Measurements from ENCODE around the gene MUC5B. TPM values are rescaled to one million over a fixed set of nuclear protein-coding genes. Genes with fewer than 3 reads are reported as not detected.

The MUC5B gene
- total RNA-seq, 1 experiment from 2014 or later: 1.6 TPM

- no peak for ATAC-seq
- ChIA-PET CTCF (no interaction called here), POLR2A (no interaction called here)
- peaks cover 17% of the 10 kb centered on the region for H3K9me3 Mint-ChIP-seq
- no peak for DNase-seq (ENCODE audit: low spot score)
- no peak overlapping the region for H3K27ac Mint-ChIP-seq
- no peaks in the 10 kb centered on the region for H3K4me1 Mint-ChIP-seq
- no peak overlapping the region for H3K4me3 Mint-ChIP-seq
- peaks cover 20% of the 10 kb centered on the region for H3K36me3 Mint-ChIP-seq
- peaks cover 9% of the 10 kb centered on the region; the same call in 1 of the 2 replicates for H3K27me3 Mint-ChIP-seq (ENCODE audit: low read depth)
- TF ChIP-seq ERG (CRISPR knock-in tag; IDR thresholded peaks at IDR 0.05) (no peak), PRDM15 (CRISPR knock-in tag; IDR thresholded peaks at IDR 0.05) (no peak), USF2 (CRISPR knock-in tag; IDR thresholded peaks at IDR 0.05) (no peak), ATF2 (CRISPR knock-in tag; IDR thresholded peaks at IDR 0.05; ENCODE audit: borderline replicate concordance, low read depth) (no peak), ZNF396 (CRISPR knock-in tag; IDR thresholded peaks at IDR 0.05; ENCODE audit: borderline replicate concordance) (no peak), ZNF138 (CRISPR knock-in tag; conservative IDR thresholded peaks at IDR 0.05) (no peak), ZSCAN18 (CRISPR knock-in tag; IDR thresholded peaks at IDR 0.05) (no peak), TEAD4 (CRISPR knock-in tag; IDR thresholded peaks at IDR 0.05) (no peak), SOX15 (CRISPR knock-in tag; IDR thresholded peaks at IDR 0.05) (no peak), ARID4B (CRISPR knock-in tag; IDR thresholded peaks at IDR 0.05; ENCODE audit: borderline replicate concordance) (no peak), SMAD3 (CRISPR knock-in tag; IDR thresholded peaks at IDR 0.05; ENCODE audit: borderline replicate concordance) (no peak), E2F5 (CRISPR knock-in tag; IDR thresholded peaks at IDR 0.05) (no peak), ZNF512 (CRISPR knock-in tag; IDR thresholded peaks at IDR 0.05; ENCODE audit: borderline replicate concordance) (no peak), PREB (CRISPR knock-in tag; IDR thresholded peaks at IDR 0.05; ENCODE audit: borderline replicate concordance) (no peak), FOXJ3 (CRISPR knock-in tag; IDR thresholded peaks at IDR 0.05; ENCODE audit: borderline replicate concordance) (no peak), SP1 (CRISPR knock-in tag; conservative IDR thresholded peaks at IDR 0.05) (no peak), HMGA2 (CRISPR knock-in tag; IDR thresholded peaks at IDR 0.05) (no peak), NR1H2 (CRISPR knock-in tag; IDR thresholded peaks at IDR 0.05) (no peak), ZNF671 (CRISPR knock-in tag; IDR thresholded peaks at IDR 0.05) (no peak)
Observed at GRCh38 chr11:1255151-1255550, 32.3 kb downstream of the MUC5B start.

All from WTC11 (cell line).